ENCODE results near the gene CATSPER3. TPM values are rescaled to one million over a fixed set of nuclear protein-coding genes. Genes with fewer than 3 reads are reported as not detected.
A peak's percentile ranks its signal among the peaks of the same experiment; 100 is the strongest.

The CATSPER3 gene
- total RNA-seq, 1 experiment from 2014 or later: 1.7 TPM

GRCh38 chr5:135038205-135038812 lies 70.6 kb downstream of the CATSPER3 start:
- H3K4me1 ChIP-seq (ENCODE audit: control insufficient read depth in 1 of 2, insufficient read depth in 2 of 2, low read length in 2 of 2): peaks cover 11 to 37% of the 10 kb centered on the region in 2 experiments
- H3K9me3 ChIP-seq (ENCODE audit: control insufficient read depth in 1 of 2, insufficient read depth in 1 of 2, low read depth in 1 of 2, low read length in 2 of 2): no peaks in the 10 kb centered on the region
- POLR2A ChIA-PET: no interaction called here
- no peak overlapping the region for H3K9ac ChIP-seq (ENCODE audit: low read length)
- no peak for TF ChIP-seq SP1 (IDR thresholded peaks at IDR 0.05; ENCODE audit: low read depth)
- no peak for TF ChIP-seq FOSL1 (IDR thresholded peaks at IDR 0.05; ENCODE audit: low read depth)
- no peak for TF ChIP-seq ATF3 (IDR thresholded peaks at IDR 0.05)
- peaks cover 4% of the 10 kb centered on the region for H3K79me2 ChIP-seq (ENCODE audit: insufficient read depth, low read length)
- no peak overlapping the region for H2AFZ ChIP-seq (ENCODE audit: low read depth, low read length, poor library complexity, severe bottlenecking)
- DNase-seq (ENCODE audit: low read depth, low spot score): no peak
- no TSS peak for BruUV-seq (replicated peaks)
- no peak overlapping the region for H3K4me3 ChIP-seq (replicated peaks in 1 of 2; ENCODE audit: low read depth in 1 of 2, low read length in 2 of 2)
- no peaks in the 10 kb centered on the region for H3K9me2 ChIP-seq (ENCODE audit: insufficient read depth)
- no peak for ATAC-seq
- 0 out of 2 replicates have a peak, but pooled peaks cover 2% of the 10 kb centered on the region for H3K27me3 ChIP-seq (ENCODE audit: insufficient read depth, low read length)
- CTCF ChIA-PET: no interaction called here
- intact Hi-C loops (cut with micrococcal nuclease): no loop called here
- RAD21 ChIA-PET (ENCODE audit: low non-redundant PET in 1 of 2, low total read pairs in 2 of 2, uncharacterized antibody in 2 of 2, unreplicated experiment in 2 of 2): no interaction called here
- no peaks in the 10 kb centered on the region for H3K36me3 ChIP-seq (ENCODE audit: control insufficient read depth in 1 of 2, insufficient read depth in 2 of 2, low read length in 2 of 2)
- no peak overlapping the region for H3K27ac ChIP-seq (ENCODE audit: low read depth, low read length)
- no peak overlapping the region for H3K4me2 ChIP-seq (ENCODE audit: low read length)
- no peaks in the 10 kb centered on the region for H4K20me1 ChIP-seq (ENCODE audit: insufficient read depth)

- RAD21 ChIA-PET (ENCODE audit: low non-redundant PET in 1 of 2, low total read pairs in 2 of 2, uncharacterized antibody in 2 of 2, unreplicated experiment in 2 of 2): no interaction called here
- Histone ChIP-seq H3K9ac (ENCODE audit: low read length) (no peak overlapping the region), H3K27me3 (ENCODE audit: insufficient read depth, low read length) (0 out of 2 replicates have a peak, but pooled peaks cover 2% of the 10 kb centered on the region), H3K4me1 (ENCODE audit: control insufficient read depth in 1 of 2, insufficient read depth in 2 of 2, low read length in 2 of 2) (peaks cover 11 to 37% of the 10 kb centered on the region in 2 experiments), H3K4me3 (replicated peaks in 1 of 2; ENCODE audit: low read depth in 1 of 2, low read length in 2 of 2) (peak overlapping the region in 1 of 2 experiments; percentile 39; a peak in 1 of 4 replicates), H2AFZ (ENCODE audit: low read depth, low read length, poor library complexity, severe bottlenecking) (no peak overlapping the region), H3K79me2 (ENCODE audit: insufficient read depth, low read length) (no peaks in the 10 kb centered on the region), H3K9me2 (ENCODE audit: insufficient read depth) (no peaks in the 10 kb centered on the region), H3K4me2 (ENCODE audit: low read length) (peak overlapping the region; percentile 58), H3K36me3 (ENCODE audit: control insufficient read depth in 1 of 2, insufficient read depth in 2 of 2, low read length in 2 of 2) (no peaks in the 10 kb centered on the region), H3K9me3 (ENCODE audit: control insufficient read depth in 1 of 2, insufficient read depth in 1 of 2, low read depth in 1 of 2, low read length in 2 of 2) (no peaks in the 10 kb centered on the region), H4K20me1 (ENCODE audit: insufficient read depth) (no peaks in the 10 kb centered on the region), H3K27ac (ENCODE audit: low read depth, low read length) (no peak overlapping the region)
- no TSS peak for BruUV-seq (replicated peaks)
- POLR2A ChIA-PET: no interaction called here
- intact Hi-C loops (cut with micrococcal nuclease): no loop called here
- no peak for DNase-seq (ENCODE audit: low read depth, low spot score)
- no peak for ATAC-seq
- CTCF ChIA-PET: no interaction called here
- no peak for TF ChIP-seq ZBTB33 (IDR thresholded peaks at IDR 0.05; ENCODE audit: extremely low read depth, insufficient replicate concordance, low read length)
- no peak for TF ChIP-seq REST (IDR thresholded peaks at IDR 0.05; ENCODE audit: low read depth)
- TF ChIP-seq MAX (IDR thresholded peaks at IDR 0.05): no peak
- TF ChIP-seq SP1 (IDR thresholded peaks at IDR 0.05; ENCODE audit: low read depth): no peak
- no peak for TF ChIP-seq POLR2AphosphoS5 (IDR thresholded peaks at IDR 0.05; ENCODE audit: low read depth, low read length)
- no peak for TF ChIP-seq TCF7L2 (IDR thresholded peaks at IDR 0.05; ENCODE audit: borderline replicate concordance, extremely low read depth, insufficient read depth, insufficient read length)
- no peak for TF ChIP-seq ATF3 (IDR thresholded peaks at IDR 0.05)
- TF ChIP-seq ZFX (IDR thresholded peaks at IDR 0.05): no peak
- no peak for TF ChIP-seq RAD21 (IDR thresholded peaks at IDR 0.05; ENCODE audit: low read depth)
- TF ChIP-seq CBX3 (IDR thresholded peaks at IDR 0.05; ENCODE audit: low read depth): no peak
- TF ChIP-seq YY1 (IDR thresholded peaks at IDR 0.05; ENCODE audit: extremely low read depth, insufficient replicate concordance, low read depth, low read length): no peak
- TF ChIP-seq SIN3A (IDR thresholded peaks at IDR 0.05; ENCODE audit: low read depth): no peak
Observed at GRCh38 chr5:135038813-135039270, 71.1 kb downstream of the CATSPER3 start.

Measured in HCT116 (cell line).